Stimulated activated naive B cell treated with anti-CD40 and anti-IgM and Interleukin-4, amounts not matched to agents 10 μg/mL and 1 μg/mL and 100 μg/mL, for 72 hours (primary cell): ENCODE results near the gene IQSEC1.

Experiments
- ATAC-seq, 2 donors: fragments of 150-1000 bp; cut with Tn5 transposase; replicated peaks; 2 replicates each; pipeline ENCODE4 v1.10.0; 2021; ENCODE audit warnings: moderate library complexity in 1 of 2
- DNase-seq: peaks from one replicate; pipeline ENCODE4 v3.0.0; 2021
- H3K27ac Mint-ChIP-seq: one replicate; pipeline ENCODE4 v1.8.0; 2022; ENCODE audit warnings: mild to moderate bottlenecking, mixed read lengths
- H3K27me3 Mint-ChIP-seq, 2 donors: one replicate each; pipeline ENCODE4 v1.8.0; 2022; ENCODE audit warnings: mixed read lengths in 2 of 2
- H3K36me3 Mint-ChIP-seq, 2 donors: one replicate each; pipeline ENCODE4 v1.8.0; 2022; ENCODE audit warnings: mixed read lengths in 2 of 2, mild to moderate bottlenecking in 1 of 2
- H3K4me1 Mint-ChIP-seq, 2 donors: one replicate each; pipeline ENCODE4 v1.8.0; 2022; ENCODE audit warnings: mixed read lengths in 2 of 2, mild to moderate bottlenecking in 1 of 2
- H3K4me3 Mint-ChIP-seq, 2 donors: one replicate each; pipeline ENCODE4 v1.8.0; 2022; ENCODE audit warnings: mild to moderate bottlenecking in 2 of 2, mixed read lengths in 2 of 2, moderate library complexity in 1 of 2
- H3K9me3 Mint-ChIP-seq, 2 donors: one replicate each; pipeline ENCODE4 v1.8.0; 2022; ENCODE audit warnings: mixed read lengths in 2 of 2, mild to moderate bottlenecking in 1 of 2

IQSEC1 gene

DNA sequence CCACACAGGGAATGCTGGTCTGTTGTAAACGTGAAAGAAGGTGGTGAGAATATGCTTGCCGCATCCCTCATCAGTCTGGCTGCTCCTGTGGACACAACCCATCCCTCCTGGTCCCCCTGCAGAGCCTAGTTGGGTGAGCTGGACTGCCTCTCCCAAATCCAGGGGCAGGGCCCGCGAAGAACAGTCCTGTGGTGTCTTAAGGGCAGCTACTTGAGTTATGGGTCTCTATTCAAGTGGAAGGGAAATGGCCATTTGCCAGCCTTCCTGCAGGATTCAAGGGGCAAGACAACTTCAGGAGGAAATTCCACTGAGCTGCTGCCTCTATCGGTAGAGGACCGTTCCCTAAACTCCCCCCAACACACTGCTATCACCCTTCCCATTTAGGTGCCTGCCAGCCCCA, 98.9 kb downstream of the IQSEC1 start:
- Mint-ChIP-seq H3K4me1 (peaks cover 62 to 71% of the 10 kb centered on the region in 2 donors), H3K36me3 (peaks cover 17 to 31% of the 10 kb centered on the region in 2 donors), H3K27ac (peak overlapping the region; percentile 74)

DNA sequence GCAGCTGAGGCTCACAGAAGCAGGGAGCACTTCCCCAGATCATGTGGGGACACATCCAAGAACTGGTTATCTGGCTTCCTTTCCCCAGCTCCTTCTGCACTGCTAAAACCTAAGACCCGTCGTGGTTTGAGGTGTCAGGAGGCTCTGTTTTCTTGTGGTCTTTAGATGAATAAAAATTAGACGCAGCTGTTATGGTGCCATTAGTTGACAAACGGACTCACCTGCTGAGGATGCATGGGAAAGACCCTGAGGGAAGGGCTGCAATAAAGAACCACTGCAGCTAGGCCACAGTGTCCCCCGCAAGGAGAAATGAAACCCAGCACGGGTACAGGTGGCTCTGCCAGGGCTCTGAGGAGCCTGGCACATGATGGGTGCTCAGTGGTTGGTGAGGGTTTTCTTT, 99.4 kb downstream of the IQSEC1 start:
- no peaks in the 10 kb centered on the region for H3K9me3 Mint-ChIP-seq
- peak; percentile 92 to 93 for ATAC-seq
- H3K27me3 Mint-ChIP-seq: no peaks in the 10 kb centered on the region
- H3K4me1 Mint-ChIP-seq: peaks cover 61 to 71% of the 10 kb centered on the region in 2 donors
- DNase-seq: peak; percentile 36
- peaks cover 16 to 27% of the 10 kb centered on the region in 2 donors for H3K36me3 Mint-ChIP-seq
- H3K4me3 Mint-ChIP-seq: peak overlapping the region in 1 of 2 donors; percentile 15
- H3K27ac Mint-ChIP-seq: no peak overlapping the region

More for the DNA sequence above, 98.9 kb downstream of the IQSEC1 start:
- H3K4me3 Mint-ChIP-seq: no peak overlapping the region
- DNase-seq: no peak
- no peaks in the 10 kb centered on the region for H3K27me3 Mint-ChIP-seq
- peak; percentile 4 for ATAC-seq
- H3K9me3 Mint-ChIP-seq: no peaks in the 10 kb centered on the region

DNA sequence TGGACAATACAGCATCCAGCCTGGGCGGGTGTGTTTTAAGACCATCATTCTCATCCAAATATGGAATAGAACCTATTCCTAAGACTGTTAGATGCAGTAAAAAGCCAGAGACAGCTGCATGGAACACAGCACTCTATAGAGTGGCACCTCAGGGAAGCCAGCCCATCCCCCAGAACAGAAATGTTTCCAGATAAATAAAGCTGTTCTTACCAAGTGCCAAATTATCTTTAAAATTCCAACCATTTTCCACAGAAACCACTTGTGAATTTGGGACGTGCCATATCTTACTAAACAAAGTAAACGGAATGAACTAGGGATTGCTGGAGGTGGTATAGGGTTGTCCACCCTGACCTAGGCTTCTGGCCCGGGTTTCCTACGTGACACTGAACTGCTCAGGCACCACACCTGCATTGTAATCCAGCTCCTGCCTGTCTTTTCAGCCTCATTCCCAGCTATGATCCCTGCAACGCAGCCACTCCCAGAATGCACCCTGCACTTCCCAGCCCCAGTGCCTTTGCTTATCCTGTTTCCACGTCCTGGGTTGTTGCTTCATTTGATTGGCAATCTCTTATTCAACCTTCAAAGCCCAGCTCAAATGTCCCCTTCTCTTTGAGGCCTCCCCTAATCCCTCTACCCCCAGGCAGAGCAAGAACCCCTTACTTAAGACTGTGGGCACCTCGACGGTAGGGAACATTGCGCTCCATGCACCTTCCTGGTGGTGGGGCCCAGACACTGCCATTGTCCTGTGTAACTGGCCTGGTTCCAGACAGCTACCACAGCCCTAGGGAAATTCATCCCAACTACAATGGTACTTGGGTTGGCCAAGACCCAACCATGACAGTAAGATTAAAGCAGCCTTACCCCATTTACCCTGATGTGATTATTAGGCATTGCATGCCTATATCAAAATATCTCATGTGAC, 100.2 kb downstream of the IQSEC1 start:
- H3K27ac Mint-ChIP-seq: no peak overlapping the region
- no peak overlapping the region for H3K4me3 Mint-ChIP-seq

DNA sequence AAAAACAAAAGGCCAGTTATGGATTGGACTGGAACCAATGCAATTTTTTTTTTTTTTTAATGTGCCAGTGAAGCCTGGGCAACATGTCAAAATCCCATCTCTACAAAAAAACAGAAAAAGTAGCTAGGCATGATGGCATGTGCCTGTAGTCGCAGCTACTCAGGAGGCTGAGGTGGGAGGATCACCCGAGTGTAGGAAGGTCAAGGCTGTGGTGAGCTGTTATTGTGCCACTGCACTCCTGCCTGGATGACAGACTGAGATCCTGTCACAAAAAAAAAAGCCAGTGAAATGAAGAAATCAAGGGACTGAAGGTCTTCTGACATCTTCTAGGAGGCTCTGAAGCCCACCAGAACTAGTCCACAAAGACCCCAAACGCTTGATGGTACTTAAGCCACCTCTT, 101.2 kb downstream of the IQSEC1 start:
- Mint-ChIP-seq H3K9me3 (no peaks in the 10 kb centered on the region), H3K36me3 (peaks cover 20 to 31% of the 10 kb centered on the region in 2 donors), H3K27me3 (no peaks in the 10 kb centered on the region), H3K4me1 (peaks cover 63 to 81% of the 10 kb centered on the region in 2 donors), H3K27ac (no peak overlapping the region), H3K4me3 (no peak overlapping the region)
- ATAC-seq (no peak), DNase-seq (no peak)

More for the DNA sequence above, 100.2 kb downstream of the IQSEC1 start:
- ATAC-seq (no peak), DNase-seq (no peak)
- Mint-ChIP-seq H3K9me3 (no peaks in the 10 kb centered on the region), H3K27me3 (no peaks in the 10 kb centered on the region), H3K36me3 (peaks cover 20 to 30% of the 10 kb centered on the region in 2 donors), H3K4me1 (peaks cover 65 to 75% of the 10 kb centered on the region in 2 donors)

DNA sequence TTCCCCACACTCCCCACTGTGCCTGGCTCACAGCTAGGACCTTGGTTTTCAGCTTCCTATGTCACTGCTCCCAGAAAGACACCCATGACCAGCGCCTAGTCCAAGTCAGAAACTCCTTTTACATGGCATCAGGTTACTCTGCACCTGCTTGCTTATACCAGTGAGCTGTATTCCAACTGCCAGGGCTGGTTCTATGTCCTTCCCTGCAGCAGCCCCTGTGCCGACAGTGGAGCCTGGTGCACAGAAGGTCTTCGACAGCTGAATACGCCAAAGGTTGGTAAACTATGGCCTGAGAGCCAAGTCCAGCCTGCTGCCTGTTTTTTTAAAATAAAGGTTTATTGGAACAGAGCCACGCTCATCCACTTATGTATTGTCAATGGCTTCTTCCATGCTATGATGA, 102.5 kb downstream of the IQSEC1 start:
- Mint-ChIP-seq H3K4me1 (peaks cover 65 to 82% of the 10 kb centered on the region in 2 donors), H3K27ac (peak overlapping the region; percentile 10), H3K4me3 (peak overlapping the region in 1 of 2 donors; percentile 4), H3K27me3 (no peaks in the 10 kb centered on the region), H3K9me3 (peaks cover 0 to 1% of the 10 kb centered on the region in 2 donors), H3K36me3 (peaks cover 24 to 41% of the 10 kb centered on the region in 2 donors)
- ATAC-seq: no peak
- DNase-seq: no peak

DNA sequence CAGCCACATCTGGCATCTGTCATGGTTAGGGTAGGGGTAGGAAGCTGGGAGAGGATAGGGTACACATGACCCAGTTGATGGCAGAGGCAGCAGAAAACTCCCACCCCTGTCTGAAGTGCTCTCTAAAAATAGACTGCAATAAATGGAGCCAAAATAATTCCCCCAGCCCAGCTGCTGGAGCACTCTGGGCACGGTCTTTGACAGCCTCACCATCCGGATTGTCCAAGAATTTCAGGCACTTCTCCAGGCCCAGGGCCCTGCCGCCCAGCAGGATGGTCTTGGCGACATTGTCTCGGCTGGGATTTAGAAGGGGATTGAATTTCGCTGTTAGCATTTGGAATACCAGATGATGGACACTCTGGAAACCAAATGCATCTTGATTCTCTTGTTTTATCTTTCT, 103.7 kb downstream of the IQSEC1 start:
- Mint-ChIP-seq H3K27me3 (no peaks in the 10 kb centered on the region), H3K4me1 (peaks cover 63 to 82% of the 10 kb centered on the region in 2 donors), H3K9me3 (peaks cover 0 to 1% of the 10 kb centered on the region in 2 donors), H3K36me3 (peaks cover 24 to 41% of the 10 kb centered on the region in 2 donors), H3K4me3 (no peak overlapping the region), H3K27ac (no peak overlapping the region)
- ATAC-seq (no peak), DNase-seq (no peak)

DNA sequence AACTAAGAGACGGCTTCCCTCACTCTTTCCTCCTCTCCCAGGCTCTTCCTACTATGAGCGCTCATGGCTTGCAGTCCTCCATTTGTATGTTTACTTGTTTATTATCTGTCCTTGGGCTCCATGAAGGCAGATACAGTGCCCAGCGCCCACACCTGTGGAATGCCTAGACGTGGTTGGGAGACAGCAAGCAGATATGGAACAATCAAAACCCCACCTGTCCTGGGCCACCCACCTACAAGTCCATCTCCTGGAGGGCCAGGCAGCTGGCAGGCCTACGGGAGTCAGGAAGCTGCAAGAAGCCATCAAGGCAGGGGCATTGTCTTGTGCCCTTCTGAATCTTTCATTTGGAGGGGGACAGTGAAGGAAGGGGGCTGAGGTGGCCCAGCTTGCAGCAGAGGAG, 104.7 kb downstream of the IQSEC1 start:
- Mint-ChIP-seq H3K27ac (peak overlapping the region; percentile 70), H3K4me3 (peak overlapping the region; percentile 68 to 75), H3K36me3 (peaks cover 20 to 43% of the 10 kb centered on the region in 2 donors), H3K4me1 (peaks cover 64 to 82% of the 10 kb centered on the region in 2 donors), H3K27me3 (no peaks in the 10 kb centered on the region), H3K9me3 (peaks cover 0 to 1% of the 10 kb centered on the region in 2 donors)
- DNase-seq (no peak), ATAC-seq (no peak)

DNA sequence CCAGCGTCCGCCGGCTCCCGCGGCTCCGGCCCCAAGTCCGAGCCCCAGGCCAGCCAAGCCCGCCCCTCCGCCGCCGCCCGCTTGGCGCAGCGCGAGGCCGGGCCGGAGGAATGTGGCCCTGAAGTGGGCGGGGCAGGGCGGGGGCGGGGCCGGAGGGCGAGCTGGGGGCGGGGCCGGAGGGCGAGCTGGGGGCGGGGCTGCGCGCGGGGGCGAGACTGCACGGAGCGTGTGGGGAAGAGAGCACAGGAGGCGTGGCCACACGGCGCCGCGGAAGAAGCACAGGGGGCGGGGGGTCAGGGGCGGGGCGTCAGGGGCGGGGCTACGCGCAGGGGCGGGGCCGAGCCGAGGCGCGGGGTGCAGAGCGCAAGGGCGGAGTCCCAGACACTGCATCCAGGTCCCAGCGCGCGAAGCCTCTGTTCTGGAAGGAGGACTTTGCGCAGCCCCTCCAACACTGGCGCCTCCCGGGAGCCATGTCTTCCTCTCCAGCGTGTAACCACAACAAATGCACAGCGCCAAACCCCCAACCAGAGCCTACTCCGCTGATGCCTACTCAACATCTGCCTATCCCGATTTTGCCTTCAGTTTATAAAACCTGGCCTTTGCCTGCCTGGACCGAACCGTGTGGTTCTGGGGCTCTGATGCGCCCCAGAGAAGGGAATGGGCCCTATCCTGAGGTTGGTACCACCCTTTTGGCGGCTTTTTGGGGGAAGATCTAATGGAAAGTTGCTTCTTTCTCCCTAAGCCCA, 105.5 kb downstream of the IQSEC1 start:
- H3K4me1 Mint-ChIP-seq: peaks cover 67 to 82% of the 10 kb centered on the region in 2 donors
- peak; percentile 74 for DNase-seq
- H3K4me3 Mint-ChIP-seq: peak overlapping the region; percentile 78 to 86
- H3K36me3 Mint-ChIP-seq: peaks cover 16 to 43% of the 10 kb centered on the region in 2 donors
- peak overlapping the region; percentile 71 for H3K27ac Mint-ChIP-seq
- peak; percentile 88 to 94 for ATAC-seq
- H3K9me3 Mint-ChIP-seq: peaks cover 0 to 1% of the 10 kb centered on the region in 2 donors
- H3K27me3 Mint-ChIP-seq: no peaks in the 10 kb centered on the region

DNA sequence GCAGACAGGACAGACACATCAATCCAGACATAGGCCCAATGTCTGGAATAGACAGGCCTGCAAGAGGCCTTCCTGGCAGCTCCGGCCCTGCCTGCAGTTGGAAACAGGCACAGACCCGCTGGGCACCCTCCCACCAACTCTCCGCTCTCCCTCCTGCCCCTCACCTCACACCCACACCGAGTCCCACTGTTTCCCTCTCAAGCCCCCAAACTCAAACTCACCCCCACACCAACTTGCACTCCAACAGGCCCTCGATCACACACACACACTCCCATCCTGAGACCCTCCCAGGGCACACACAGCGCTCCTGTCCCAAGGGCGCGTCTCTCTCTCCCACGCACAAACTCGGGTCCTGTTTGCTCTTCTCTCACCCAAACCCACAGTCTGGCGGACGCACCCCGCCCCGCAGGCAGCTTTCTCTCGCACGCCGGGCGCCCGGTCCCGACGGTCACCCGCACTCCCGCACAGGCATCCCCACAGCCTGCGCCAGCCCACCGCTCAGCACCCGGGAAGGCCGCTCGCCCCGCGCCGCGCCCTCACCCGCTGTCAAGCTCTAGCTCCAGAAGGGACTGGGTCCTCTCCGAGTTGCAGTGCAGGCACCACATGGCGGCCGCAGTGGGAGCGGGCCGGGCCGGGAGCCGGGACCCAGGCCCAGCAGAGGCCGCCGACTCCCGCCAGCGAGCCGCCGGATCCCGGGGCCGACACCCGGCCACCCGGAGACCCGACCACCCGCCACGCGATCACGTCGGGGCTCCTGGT, 106.2 kb downstream of the IQSEC1 start:
- H3K4me3 Mint-ChIP-seq: peak overlapping the region; percentile 71 to 85
- DNase-seq (no peak), ATAC-seq (peak; percentile 17)
- peak overlapping the region; percentile 83 for H3K27ac Mint-ChIP-seq
- peaks cover 73 to 88% of the 10 kb centered on the region in 2 donors for H3K4me1 Mint-ChIP-seq
- H3K36me3 Mint-ChIP-seq: peaks cover 16 to 49% of the 10 kb centered on the region in 2 donors
- no peaks in the 10 kb centered on the region for H3K27me3 Mint-ChIP-seq
- peaks cover 0 to 1% of the 10 kb centered on the region in 2 donors for H3K9me3 Mint-ChIP-seq

DNA sequence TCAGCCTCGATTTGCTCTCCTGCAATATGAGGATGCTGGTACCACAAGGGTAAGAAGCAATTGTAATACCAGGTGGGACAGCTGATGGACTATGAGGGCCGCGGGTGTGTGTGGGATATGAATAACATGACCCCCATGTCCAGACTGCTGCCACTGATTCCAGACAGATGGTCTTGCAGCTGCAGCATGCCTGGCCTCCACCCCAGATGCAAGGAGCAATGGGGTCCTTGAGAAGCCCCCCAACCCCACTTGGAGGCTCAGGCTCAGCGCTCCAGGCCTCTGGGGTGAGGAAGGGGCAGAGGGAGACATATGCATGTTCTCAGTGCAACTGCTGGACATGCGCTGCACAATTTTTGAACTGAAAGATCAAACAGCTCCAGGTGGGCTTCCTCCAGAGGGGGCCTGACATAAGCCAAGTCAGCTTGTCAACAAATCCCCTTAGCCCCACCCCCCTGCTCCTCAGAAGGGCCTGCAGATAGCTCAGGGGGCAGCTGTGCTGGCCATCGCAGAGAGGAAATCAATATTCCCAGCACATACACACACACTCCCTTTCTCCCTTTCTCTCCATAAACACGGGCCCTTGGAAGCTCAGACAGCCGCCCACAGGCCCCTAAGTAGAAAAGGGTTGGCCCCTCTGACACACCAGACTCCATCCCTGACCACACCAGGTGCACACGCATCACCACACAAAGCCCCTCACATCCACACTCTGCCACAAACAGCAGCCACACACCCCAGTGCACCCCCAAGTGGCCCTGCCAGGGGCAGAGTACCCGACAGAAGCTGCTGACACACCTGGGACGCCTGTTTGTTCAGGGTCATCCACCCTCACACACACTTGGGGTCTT, 107.0 kb downstream of the IQSEC1 start:
- ATAC-seq (no peak), DNase-seq (no peak)
- Mint-ChIP-seq H3K4me1 (peaks cover 79 to 95% of the 10 kb centered on the region in 2 donors), H3K27ac (peak overlapping the region; percentile 83), H3K27me3 (no peaks in the 10 kb centered on the region), H3K9me3 (peaks cover 0 to 1% of the 10 kb centered on the region in 2 donors), H3K36me3 (peaks cover 15 to 51% of the 10 kb centered on the region in 2 donors), H3K4me3 (peak overlapping the region; percentile 71 to 85)

DNA sequence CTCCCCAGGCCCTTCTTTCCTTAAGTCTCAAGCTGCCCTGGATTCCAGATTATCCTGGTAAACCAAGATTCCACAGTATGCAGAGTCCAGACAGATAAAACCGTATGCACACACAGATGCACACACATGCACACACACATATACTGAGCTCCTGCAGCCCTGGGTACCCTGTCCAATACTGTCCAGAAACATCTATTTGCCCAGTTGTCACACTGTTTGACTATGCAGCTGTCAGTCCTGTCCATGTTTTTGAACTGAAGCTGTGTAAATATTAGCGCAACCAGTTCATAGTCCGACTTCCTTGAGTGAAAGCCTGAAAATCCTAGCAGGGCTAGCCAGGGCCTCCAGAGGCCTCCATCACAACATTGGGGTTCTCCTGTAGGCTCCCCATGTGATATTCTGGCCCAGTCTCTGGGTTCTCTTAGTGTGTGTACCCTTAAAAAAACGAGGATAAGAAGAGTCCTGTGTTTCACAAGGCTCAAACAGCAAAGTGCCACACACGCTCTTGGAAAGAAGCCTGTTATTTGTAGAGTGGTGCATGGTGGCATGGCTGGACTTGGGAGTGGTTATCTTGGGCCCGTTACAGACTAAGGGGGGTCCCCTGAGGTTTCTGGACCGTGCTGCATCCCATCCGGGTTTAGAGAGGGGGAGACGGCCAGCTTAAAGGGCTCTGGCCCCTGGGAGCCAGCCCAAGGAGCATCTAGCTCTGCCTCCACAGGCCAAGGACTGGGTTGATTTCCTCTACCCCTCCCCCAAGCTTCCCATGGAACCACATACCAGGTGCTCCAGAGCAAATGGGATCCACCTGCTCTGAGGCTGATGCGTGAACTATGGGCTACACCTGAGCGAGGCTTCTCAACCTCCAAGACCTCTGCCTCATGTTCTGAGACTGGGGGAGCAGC, 108.3 kb downstream of the IQSEC1 start:
- H3K27me3 Mint-ChIP-seq: no peaks in the 10 kb centered on the region
- peaks cover 80 to 95% of the 10 kb centered on the region in 2 donors for H3K4me1 Mint-ChIP-seq
- DNase-seq (no peak), ATAC-seq (no peak)
- H3K36me3 Mint-ChIP-seq: peaks cover 12 to 47% of the 10 kb centered on the region in 2 donors
- H3K9me3 Mint-ChIP-seq: peaks cover 0 to 1% of the 10 kb centered on the region in 2 donors
- H3K4me3 Mint-ChIP-seq: peak overlapping the region in 1 of 2 donors; percentile 47
- peak overlapping the region; percentile 20 for H3K27ac Mint-ChIP-seq

DNA sequence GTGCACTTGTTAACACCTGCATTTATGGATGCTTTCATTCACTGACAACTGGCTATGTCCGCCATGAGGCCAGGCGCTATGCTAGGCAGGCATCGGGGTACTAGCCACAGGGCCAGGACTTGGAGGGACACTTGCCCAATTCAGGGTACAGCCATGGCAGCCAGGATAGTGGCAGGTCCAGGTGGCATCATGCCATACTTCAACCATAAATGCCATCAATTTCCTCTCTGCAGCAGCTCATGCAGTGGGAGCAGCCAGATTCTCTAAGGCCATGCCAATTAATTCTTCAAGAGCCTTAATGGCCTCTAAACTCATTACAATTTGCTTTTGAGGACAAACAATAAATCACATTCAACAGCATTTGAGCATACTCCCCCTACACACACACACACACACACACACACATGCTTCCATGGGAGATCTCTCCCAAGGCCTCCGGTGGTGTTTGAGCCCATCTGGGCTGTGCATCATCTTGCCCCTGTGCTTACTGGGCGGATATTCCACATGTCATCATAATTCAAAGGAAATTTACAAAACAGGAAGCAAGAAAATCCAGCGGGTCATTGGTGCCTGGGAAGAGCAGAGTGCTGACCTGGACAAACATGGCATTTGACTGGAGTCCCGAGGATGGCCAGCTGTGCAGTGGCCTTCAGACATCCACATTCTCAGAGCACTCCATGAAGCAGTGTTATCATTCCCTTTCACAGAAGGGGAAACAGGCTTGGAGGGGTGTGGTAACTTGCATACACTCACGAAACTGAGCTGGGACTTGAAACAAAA, 109.1 kb downstream of the IQSEC1 start:
- H3K4me3 Mint-ChIP-seq: peak overlapping the region in 1 of 2 donors; percentile 49
- DNase-seq (no peak), ATAC-seq (no peak)
- peaks cover 9 to 50% of the 10 kb centered on the region in 2 donors for H3K36me3 Mint-ChIP-seq
- H3K9me3 Mint-ChIP-seq: peaks cover 0 to 1% of the 10 kb centered on the region in 2 donors
- peaks cover 83 to 95% of the 10 kb centered on the region in 2 donors for H3K4me1 Mint-ChIP-seq
- H3K27me3 Mint-ChIP-seq: no peaks in the 10 kb centered on the region
- no peak overlapping the region for H3K27ac Mint-ChIP-seq
